ENCODE data around the gene MUSTN1.

MUSTN1 gene

DNA sequence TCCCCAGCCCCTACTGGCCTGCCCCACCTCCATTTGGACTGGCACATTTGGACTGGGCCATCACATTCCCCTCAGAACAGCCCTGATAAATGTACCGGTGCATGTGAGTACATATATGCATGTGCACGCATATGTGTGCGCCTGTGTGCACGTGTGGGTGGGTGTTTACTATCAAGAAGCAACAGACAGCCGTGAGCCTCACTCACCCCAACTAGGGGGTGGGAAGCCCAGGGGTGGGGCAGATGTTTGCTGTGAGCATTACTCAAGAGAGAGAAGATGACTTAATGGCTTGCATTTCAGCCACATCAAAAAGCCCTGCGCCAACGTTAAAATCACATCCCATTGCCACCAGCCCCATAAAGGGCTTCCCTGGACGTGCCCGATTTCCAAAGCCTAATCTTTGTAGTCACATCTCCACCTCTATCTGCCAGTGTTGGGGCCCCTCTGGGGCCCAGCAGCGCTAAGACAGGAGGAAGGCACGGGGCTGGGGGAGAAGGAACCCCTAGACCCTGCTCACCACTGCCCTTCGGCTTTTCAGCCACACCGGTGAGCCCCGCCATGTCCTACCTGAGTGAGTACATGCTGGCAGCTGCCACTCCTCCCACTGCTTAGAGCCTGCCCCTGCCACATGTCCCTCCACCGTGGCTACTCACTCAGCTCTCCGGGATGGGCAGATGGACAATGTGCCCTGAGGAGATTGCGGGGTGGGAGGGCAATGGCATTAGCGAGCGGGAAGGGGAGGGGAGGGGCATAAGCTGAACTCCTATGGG is 29.4 kb downstream of the MUSTN1 start:
- no peak overlapping the region for H3K4me3 ChIP-seq (ENCODE audit: low read depth, low read length)

DNA sequence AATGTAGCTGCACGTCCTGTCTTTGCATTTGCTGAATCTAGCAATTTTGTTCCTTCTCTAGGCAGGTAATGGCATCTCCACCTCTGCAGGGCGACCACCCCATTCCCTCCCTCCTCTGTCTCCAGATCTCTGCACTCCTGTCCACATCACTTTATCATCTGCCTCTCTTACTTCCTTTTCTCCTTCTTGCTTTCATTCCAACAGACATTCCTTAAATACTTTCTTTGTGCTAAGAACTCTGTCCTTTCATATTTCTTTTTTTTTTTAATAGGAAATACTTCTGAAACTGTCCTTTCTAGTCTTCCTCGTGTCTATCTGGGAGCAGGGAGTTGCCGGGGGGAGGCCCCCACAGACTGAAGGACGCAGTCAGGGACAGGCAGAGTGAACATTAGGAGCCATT is 33.0 kb downstream of the MUSTN1 start:
- no peak overlapping the region for H3K4me3 ChIP-seq (ENCODE audit: low read depth, low read length)
- no peak overlapping the region for H3K27ac ChIP-seq (ENCODE audit: low read depth, low read length)
- H2AFZ ChIP-seq (ENCODE audit: low read length, unreplicated experiment) = no peak overlapping the region
- no peaks in the 10 kb centered on the region for H3K27me3 ChIP-seq (ENCODE audit: insufficient read depth, low read length)
- no peaks in the 10 kb centered on the region for H3K4me1 ChIP-seq (ENCODE audit: control insufficient read depth, insufficient read depth, low read length, unreplicated experiment)
- no peaks in the 10 kb centered on the region for H3K79me2 ChIP-seq (ENCODE audit: control insufficient read depth, insufficient read depth, low read length, unreplicated experiment)
- H3K36me3 ChIP-seq (ENCODE audit: insufficient read depth, low read length) = no peaks in the 10 kb centered on the region

More for the DNA sequence above, 29.4 kb downstream of the MUSTN1 start:
- Histone ChIP-seq H3K4me1 (ENCODE audit: control insufficient read depth, insufficient read depth, low read length, unreplicated experiment) (no peaks in the 10 kb centered on the region), H3K27ac (ENCODE audit: low read depth, low read length) (no peak overlapping the region), H3K79me2 (ENCODE audit: control insufficient read depth, insufficient read depth, low read length, unreplicated experiment) (no peaks in the 10 kb centered on the region), H3K27me3 (ENCODE audit: insufficient read depth, low read length) (peaks cover 14% of the 10 kb centered on the region; the same call in 1 of the 2 replicates), H3K36me3 (ENCODE audit: insufficient read depth, low read length) (no peaks in the 10 kb centered on the region), H2AFZ (ENCODE audit: low read length, unreplicated experiment) (no peak overlapping the region)

- H3K4me3 ChIP-seq (ENCODE audit: low read depth, low read length) = no peak overlapping the region
- no peaks in the 10 kb centered on the region for H3K36me3 ChIP-seq (ENCODE audit: insufficient read depth, low read length)
- H3K4me1 ChIP-seq (ENCODE audit: control insufficient read depth, insufficient read depth, low read length, unreplicated experiment) = no peaks in the 10 kb centered on the region
- H2AFZ ChIP-seq (ENCODE audit: low read length, unreplicated experiment) = no peak overlapping the region
- no peaks in the 10 kb centered on the region for H3K79me2 ChIP-seq (ENCODE audit: control insufficient read depth, insufficient read depth, low read length, unreplicated experiment)
- H3K27ac ChIP-seq (ENCODE audit: low read depth, low read length) = no peak overlapping the region
- no peaks in the 10 kb centered on the region for H3K27me3 ChIP-seq (ENCODE audit: insufficient read depth, low read length)
These were observed 34.7 kb downstream of the MUSTN1 start for GRCh38 chr3:52800079-52800478.

GRCh38 chr3:52798978-52799476 is 35.8 kb downstream of the MUSTN1 start:
- Histone ChIP-seq H3K4me3 (ENCODE audit: low read depth, low read length) (no peak overlapping the region), H3K4me1 (ENCODE audit: control insufficient read depth, insufficient read depth, low read length, unreplicated experiment) (no peaks in the 10 kb centered on the region), H3K79me2 (ENCODE audit: control insufficient read depth, insufficient read depth, low read length, unreplicated experiment) (no peaks in the 10 kb centered on the region), H3K27me3 (ENCODE audit: insufficient read depth, low read length) (no peaks in the 10 kb centered on the region), H2AFZ (ENCODE audit: low read length, unreplicated experiment) (no peak overlapping the region), H3K27ac (ENCODE audit: low read depth, low read length) (no peak overlapping the region), H3K36me3 (ENCODE audit: insufficient read depth, low read length) (no peaks in the 10 kb centered on the region)

DNA sequence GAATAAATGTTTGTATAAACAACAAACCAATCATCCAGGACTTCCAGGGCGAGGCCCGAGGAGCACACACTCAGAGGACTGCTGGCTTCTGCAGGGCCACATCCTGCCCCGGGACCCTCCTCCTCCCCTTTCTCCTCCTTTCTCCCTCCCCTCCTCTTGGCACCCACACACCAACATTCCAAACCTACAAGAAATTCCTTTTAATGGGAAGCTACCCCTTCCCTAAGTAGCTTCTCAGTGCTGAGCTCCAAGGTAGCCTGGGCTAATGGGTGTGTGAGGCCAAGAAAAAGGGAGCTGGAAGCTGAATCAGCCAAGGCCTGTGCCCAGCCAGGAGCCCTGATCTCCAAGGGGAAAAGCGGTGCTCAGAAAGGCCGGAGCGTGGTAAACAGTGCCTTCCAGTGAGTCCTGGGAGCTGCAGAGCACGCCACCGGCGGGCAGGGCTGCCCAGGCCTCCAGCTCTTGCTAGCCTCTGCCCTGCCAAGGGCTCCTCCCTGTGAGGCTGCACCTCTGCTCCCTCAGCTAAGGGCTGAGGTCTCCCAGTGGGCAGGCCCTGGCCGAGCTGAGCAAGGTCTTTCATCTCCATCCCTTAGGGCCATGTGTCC is 36.3 kb downstream of the MUSTN1 start:
- H3K27me3 ChIP-seq (ENCODE audit: insufficient read depth, low read length) = no peaks in the 10 kb centered on the region

DNA sequence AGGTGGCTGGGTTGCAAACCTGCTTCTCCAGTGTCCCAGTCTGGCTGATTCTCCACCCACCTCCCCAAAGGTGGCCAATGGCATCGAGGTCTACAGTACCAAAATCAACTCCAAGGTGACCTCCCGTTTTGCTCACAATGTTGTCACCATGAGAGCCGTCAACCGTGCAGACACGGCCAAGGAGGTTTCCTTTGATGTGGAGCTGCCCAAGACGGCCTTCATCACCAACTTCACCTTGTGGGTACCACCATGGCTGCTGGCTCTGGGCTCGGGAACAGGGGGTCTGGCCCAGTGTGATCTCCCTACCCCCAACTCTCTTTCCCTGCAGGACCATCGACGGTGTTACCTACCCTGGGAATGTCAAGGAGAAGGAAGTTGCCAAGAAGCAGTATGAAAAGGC is 38.4 kb downstream of the MUSTN1 start:
- Histone ChIP-seq H3K36me3 (ENCODE audit: insufficient read depth, low read length) (no peaks in the 10 kb centered on the region), H3K79me2 (ENCODE audit: control insufficient read depth, insufficient read depth, low read length, unreplicated experiment) (no peaks in the 10 kb centered on the region), H3K4me3 (ENCODE audit: low read depth, low read length) (no peak overlapping the region), H3K4me1 (ENCODE audit: control insufficient read depth, insufficient read depth, low read length, unreplicated experiment) (no peaks in the 10 kb centered on the region), H2AFZ (ENCODE audit: low read length, unreplicated experiment) (no peak overlapping the region), H3K27me3 (ENCODE audit: insufficient read depth, low read length) (no peaks in the 10 kb centered on the region), H3K27ac (ENCODE audit: low read depth, low read length) (no peak overlapping the region)

More for the DNA sequence above, 36.3 kb downstream of the MUSTN1 start:
- Histone ChIP-seq H3K27ac (ENCODE audit: low read depth, low read length) (no peak overlapping the region), H3K4me1 (ENCODE audit: control insufficient read depth, insufficient read depth, low read length, unreplicated experiment) (no peaks in the 10 kb centered on the region), H3K36me3 (ENCODE audit: insufficient read depth, low read length) (no peaks in the 10 kb centered on the region), H3K79me2 (ENCODE audit: control insufficient read depth, insufficient read depth, low read length, unreplicated experiment) (no peaks in the 10 kb centered on the region), H3K4me3 (ENCODE audit: low read depth, low read length) (no peak overlapping the region), H2AFZ (ENCODE audit: low read length, unreplicated experiment) (no peak overlapping the region)

DNA sequence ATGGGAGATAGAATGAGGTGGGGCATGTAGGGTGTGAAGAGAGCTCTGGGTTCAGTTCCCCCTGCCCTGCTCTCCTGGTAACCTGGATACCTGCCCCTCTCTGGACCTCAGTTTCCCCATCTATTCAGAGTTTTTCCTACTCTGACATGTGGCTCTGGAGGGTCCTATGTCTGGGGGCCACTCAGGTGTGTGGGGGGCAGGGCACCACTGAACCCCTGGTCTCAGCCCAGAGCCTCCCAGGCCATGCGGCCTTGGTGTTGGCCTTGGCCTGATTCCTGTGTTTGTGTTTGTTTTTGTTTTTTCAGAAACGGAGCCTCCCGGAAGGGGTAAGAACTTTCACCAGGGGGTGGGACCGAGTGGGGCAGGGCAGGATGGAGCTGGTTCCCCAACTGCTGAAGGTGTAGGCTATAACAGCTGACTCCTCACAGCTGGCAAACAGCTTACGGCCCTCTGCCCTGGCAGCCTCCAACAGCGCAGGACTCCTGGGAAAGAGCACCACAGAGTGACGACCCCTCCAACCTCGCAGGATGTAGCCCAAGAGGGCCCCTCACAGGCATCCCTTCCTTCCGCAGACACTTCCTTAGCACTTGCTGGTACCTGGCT is 39.4 kb downstream of the MUSTN1 start:
- H3K27me3 ChIP-seq (ENCODE audit: insufficient read depth, low read length) = no peaks in the 10 kb centered on the region
- no peak overlapping the region for H3K4me3 ChIP-seq (ENCODE audit: low read depth, low read length)
- no peak overlapping the region for H3K27ac ChIP-seq (ENCODE audit: low read depth, low read length)
- no peaks in the 10 kb centered on the region for H3K79me2 ChIP-seq (ENCODE audit: control insufficient read depth, insufficient read depth, low read length, unreplicated experiment)
- H3K36me3 ChIP-seq (ENCODE audit: insufficient read depth, low read length) = no peaks in the 10 kb centered on the region
- H2AFZ ChIP-seq (ENCODE audit: low read length, unreplicated experiment) = no peak overlapping the region
- no peaks in the 10 kb centered on the region for H3K4me1 ChIP-seq (ENCODE audit: control insufficient read depth, insufficient read depth, low read length, unreplicated experiment)

GRCh38 chr3:52794612-52795099 is 40.2 kb downstream of the MUSTN1 start, which contains the start of gene ITIH3:
TSS of gene ITIH3 (plus strand) at chr3:52794796. CDS start at chr3:52794804, 8 bp downstream.
- Histone ChIP-seq H3K36me3 (ENCODE audit: insufficient read depth, low read length) (no peaks in the 10 kb centered on the region), H3K27ac (ENCODE audit: low read depth, low read length) (no peak within 1 kb of the TSS), H3K4me1 (ENCODE audit: control insufficient read depth, insufficient read depth, low read length, unreplicated experiment) (no peaks in the 10 kb centered on the region), H2AFZ (ENCODE audit: low read length, unreplicated experiment) (no peak within 1 kb of the TSS), H3K27me3 (ENCODE audit: insufficient read depth, low read length) (no peaks in the 10 kb centered on the region), H3K4me3 (ENCODE audit: low read depth, low read length) (no peak within 1 kb of the TSS), H3K79me2 (ENCODE audit: control insufficient read depth, insufficient read depth, low read length, unreplicated experiment) (no peaks in the 10 kb centered on the region)

DNA sequence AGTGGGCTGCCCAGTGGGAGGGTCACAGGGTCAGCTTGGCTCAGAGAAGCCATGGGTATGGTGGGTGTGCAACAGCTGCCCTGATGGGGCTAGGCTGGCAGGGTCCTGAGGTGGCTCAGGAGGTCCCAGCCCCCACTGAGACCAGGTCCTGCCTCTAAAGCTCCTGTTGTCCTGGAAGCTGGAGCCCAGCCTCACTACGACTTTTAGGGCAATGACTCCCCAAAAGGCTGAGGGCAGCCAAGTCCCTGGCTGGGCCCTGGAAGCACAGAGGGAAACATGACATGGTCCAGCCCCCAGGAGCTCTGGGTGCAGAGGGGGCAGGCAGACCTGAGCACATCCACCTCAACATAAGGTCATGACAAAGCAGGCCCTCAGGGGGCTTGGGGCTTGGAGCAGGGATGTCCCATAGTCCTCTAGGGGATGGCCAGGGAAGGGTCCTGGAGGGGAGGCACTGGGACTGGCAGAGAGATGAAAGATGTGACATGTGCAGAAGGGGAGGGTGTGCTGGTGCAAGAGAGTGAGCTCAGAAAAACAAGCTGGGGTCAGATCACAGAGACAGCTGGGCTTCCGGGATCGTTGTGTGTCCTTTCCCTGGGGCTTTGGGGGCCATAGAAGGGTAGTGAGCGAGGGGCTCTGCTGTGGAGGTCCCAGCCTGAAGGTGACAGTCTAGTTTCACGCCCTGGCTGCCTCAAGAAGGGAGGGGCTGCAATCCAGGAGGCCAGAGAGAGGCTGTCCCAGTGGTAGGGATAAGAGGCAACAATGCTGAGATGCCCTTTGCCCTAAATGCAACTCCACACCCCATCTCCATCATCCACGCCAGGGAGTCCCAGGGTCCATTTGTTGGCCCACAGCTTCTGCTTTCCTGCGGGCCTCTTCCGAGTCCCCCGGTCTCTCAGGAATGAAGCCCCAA is 40.9 kb downstream of the MUSTN1 start:
- Histone ChIP-seq H3K27ac (ENCODE audit: low read depth, low read length) (no peak overlapping the region), H3K4me1 (ENCODE audit: control insufficient read depth, insufficient read depth, low read length, unreplicated experiment) (no peaks in the 10 kb centered on the region)

More for the DNA sequence above, 40.9 kb downstream of the MUSTN1 start:
- Histone ChIP-seq H3K36me3 (ENCODE audit: insufficient read depth, low read length) (no peaks in the 10 kb centered on the region), H2AFZ (ENCODE audit: low read length, unreplicated experiment) (no peak overlapping the region), H3K4me3 (ENCODE audit: low read depth, low read length) (no peak overlapping the region), H3K27me3 (ENCODE audit: insufficient read depth, low read length) (no peaks in the 10 kb centered on the region), H3K79me2 (ENCODE audit: control insufficient read depth, insufficient read depth, low read length, unreplicated experiment) (no peaks in the 10 kb centered on the region)
